K562 (cell line): Measurements from ENCODE around the gene GRIK1. TPM values are rescaled to one million over a fixed set of nuclear protein-coding genes. Genes with fewer than 3 reads are reported as not detected.

Experiments used
- ARID1B ChIP-seq: fragments of 450-650 bp; IDR thresholded peaks from 2 replicates; pipeline ENCODE4 v1.6.1; 2016; ENCODE audit warnings: antibody characterized with exemption, mild to moderate bottlenecking, inconsistent platforms
- CBFB ChIP-seq: sonication (generic); formaldehyde crosslinking; IDR thresholded peaks from 2 replicates; pipeline ENCODE4 v1.4.0; 2020; ENCODE audit warnings: mild to moderate bottlenecking, missing genetic modification reagents
- DDX20 ChIP-seq: fragments of 450-650 bp; IDR thresholded peaks from 2 replicates; pipeline ENCODE4 v1.6.1; 2016; ENCODE audit warnings: missing genetic modification characterization, low read depth, mild to moderate bottlenecking, missing compliant biosample characterization, moderate library complexity
- ELF2 ChIP-seq: fragments of 250-450 bp; sonication (Bioruptor Pico); IDR thresholded peaks from 2 replicates; pipeline ENCODE4 v1.5.0; 2021; ENCODE audit warnings: mild to moderate bottlenecking
- FOS ChIP-seq: IDR thresholded peaks from 3 replicates; pipeline ENCODE4 v1.6.1; 2011; ENCODE audit not compliant: insufficient read length; ENCODE audit errors: extremely low read depth
- FOXP1 ChIP-seq: sonication (generic); formaldehyde crosslinking; IDR thresholded peaks from 2 replicates; pipeline ENCODE4 v1.8.0; 2022; ENCODE audit warnings: mild to moderate bottlenecking, missing genetic modification reagents
- GTF3C2 ChIP-seq: IDR thresholded peaks from 3 replicates; pipeline ENCODE4 v1.6.1; 2011; ENCODE audit warnings: borderline replicate concordance, mild to moderate bottlenecking, moderate library complexity; ENCODE audit not compliant: insufficient read length; ENCODE audit errors: extremely low read depth
- HSF4 ChIP-seq: fragments of 250-450 bp; sonication (Bioruptor Pico); IDR thresholded peaks from 2 replicates; pipeline ENCODE4 v2.1.2; 2022; ENCODE audit warnings: mild to moderate bottlenecking, moderate library complexity, borderline replicate concordance
- IRF1 ChIP-seq: sonication (generic); formaldehyde crosslinking; IDR thresholded peaks from 2 replicates; pipeline ENCODE4 v1.8.0; 2022; ENCODE audit warnings: missing genetic modification reagents, mild to moderate bottlenecking, borderline replicate concordance
- SIX5 ChIP-seq, 2 experiments: IDR thresholded peaks; 2 replicates each; pipeline ENCODE4 v1.6.1; 2011; ENCODE audit warnings: low read length in 2 of 2, borderline replicate concordance in 1 of 2, low read depth in 1 of 2, mild to moderate bottlenecking in 1 of 2, moderate library complexity in 1 of 2; ENCODE audit not compliant: insufficient read depth in 1 of 2
- SRSF1 ChIP-seq: fragments of 200-400 bp; formaldehyde crosslinking; IDR thresholded peaks from 2 replicates; pipeline ENCODE4 v1.6.1; 2017; ENCODE audit warnings: mild to moderate bottlenecking, low read depth, low read length, moderate library complexity
- SUPT5H ChIP-seq: fragments of 450-650 bp; IDR thresholded peaks from 2 replicates; pipeline ENCODE4 v1.6.1; 2016
- ZBTB17 ChIP-seq: fragments of 450-650 bp; formaldehyde crosslinking; IDR thresholded peaks from 2 replicates; pipeline ENCODE4 v1.4.0; 2020; ENCODE audit warnings: mild to moderate bottlenecking
- ZFP1 ChIP-seq: fragments of 450-650 bp; formaldehyde crosslinking; IDR thresholded peaks from 2 replicates; pipeline ENCODE4 v1.4.0; 2020; ENCODE audit warnings: mild to moderate bottlenecking, mixed read lengths
- ZKSCAN1 ChIP-seq: fragments of 150-350 bp; IDR thresholded peaks from 2 replicates; pipeline ENCODE4 v1.6.1; 2016; ENCODE audit warnings: low read depth, low read length
- ZNF23 ChIP-seq: fragments of 250-450 bp; sonication (Bioruptor Pico); IDR thresholded peaks from 2 replicates; pipeline ENCODE4 v1.4.0; 2020; ENCODE audit warnings: mild to moderate bottlenecking
- ZNF445 ChIP-seq: fragments of 250-450 bp; sonication (Bioruptor Pico); IDR thresholded peaks from 2 replicates; pipeline ENCODE4 v1.4.0; 2020; ENCODE audit warnings: low read depth, mild to moderate bottlenecking, moderate library complexity
- polyA plus RNA-seq, 8 experiments: library from polyadenylated mRNA; depleted of rRNA in 4 of 8; stranded (reverse) in 5 of 8; unstranded in 3 of 8; fragments of >200 nt; fragmentation: Nextera tagmentation in 2 of 8; fragmentation: Illumina TruSeq in 1 of 8; extraction: Ambion mirVana in 2 of 8; extraction: Trizol in 1 of 8; gene quantifications; 2 replicates each; pipeline versions ENCODE4 v1.2.1 to v1.2.3, GENCODE V29; 2011 to 2014; ENCODE audit warnings: inconsistent platforms in 1 of 8, missing spikeins in 1 of 8
- total RNA-seq, 7 experiments: library from RNA; depleted of rRNA in 6 of 7; stranded (reverse); fragments of >200 nt in 6 of 7; fragmentation: Illumina TruSeq in 2 of 7; extraction: Trizol in 2 of 7; gene quantifications; 2 replicates each; pipeline versions ENCODE4 v1.2.1 to v1.2.3, GENCODE V29; 2011 to 2021; ENCODE audit warnings: low replicate concordance in 1 of 7
- TF ChIP-seq, protein P1 (sequence below): fragments of 450-650 bp; IDR thresholded peaks from 2 replicates; pipeline ENCODE4 v1.6.1; 2016; ENCODE audit warnings: antibody characterized with exemption
- TF ChIP-seq, protein P2 (sequence below): sonication (generic); IDR thresholded peaks from 2 replicates; pipeline ENCODE4 v1.6.1; 2016

Gene GRIK1
- total and polyA plus RNA-seq, 9 of the 15 experiments (the other 6 are each of a cell fraction or from before 2014, with no cell fraction given) = 0.17 to 2.8 (median 0.53) TPM

DNA sequence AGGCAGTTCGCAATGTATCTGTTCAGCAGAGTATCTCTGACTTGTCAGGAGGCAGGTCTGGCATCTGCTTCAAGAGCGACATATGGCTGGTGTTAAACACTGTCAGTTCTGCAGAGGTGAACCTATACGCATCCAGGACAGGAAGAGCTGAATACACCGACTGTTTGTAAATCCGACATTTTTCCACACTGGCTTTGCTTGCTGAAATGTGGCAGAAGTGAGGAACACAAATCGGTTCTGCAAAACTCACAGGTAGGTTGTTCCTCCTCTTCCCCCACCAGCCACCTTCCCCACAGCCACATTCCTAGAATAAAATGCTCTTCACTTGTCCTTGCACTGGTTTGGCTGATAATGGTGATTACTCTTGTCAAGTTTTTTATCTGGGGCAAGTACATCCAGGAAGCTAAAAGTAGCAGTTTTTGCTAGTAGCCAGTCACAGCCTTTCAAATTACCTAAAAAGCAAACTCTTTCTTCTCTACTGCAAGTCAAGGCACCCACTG is 289.2 kb downstream of the GRIK1 start (continued):
- TF ChIP-seq GTF3C2 (no peak), ZKSCAN1 (no peak), IRF1 (CRISPR knock-in tag) (no peak), ELF2 (CRISPR knock-in tag) (0 out of 2 replicates have a peak, but pooled peaks have one; percentile 52), SRSF1 (no peak), ARID1B (peak; percentile 52; the same call in 1 of the 2 replicates), ZNF23 (CRISPR knock-in tag) (no peak), FOXP1 (CRISPR knock-in tag) (no peak), SUPT5H (0 out of 2 replicates have a peak, but pooled peaks have one; percentile 5), ZNF445 (CRISPR knock-in tag) (no peak), DDX20 (tag) (no peak), ZBTB17 (CRISPR knock-in tag) (no peak; the same call in 1 of the 2 replicates), CBFB (no peak), HSF4 (CRISPR knock-in tag) (peak; percentile 78; the same call in 1 of the 2 replicates), SIX5 (IDR thresholded peaks at IDR 0.05; ENCODE audit: borderline replicate concordance in 1 of 2, insufficient read depth in 1 of 2, low read depth in 1 of 2, low read length in 2 of 2) (no peak), FOS (no peak), ZFP1 (no peak)
- TF ChIP-seq, protein P1, sequence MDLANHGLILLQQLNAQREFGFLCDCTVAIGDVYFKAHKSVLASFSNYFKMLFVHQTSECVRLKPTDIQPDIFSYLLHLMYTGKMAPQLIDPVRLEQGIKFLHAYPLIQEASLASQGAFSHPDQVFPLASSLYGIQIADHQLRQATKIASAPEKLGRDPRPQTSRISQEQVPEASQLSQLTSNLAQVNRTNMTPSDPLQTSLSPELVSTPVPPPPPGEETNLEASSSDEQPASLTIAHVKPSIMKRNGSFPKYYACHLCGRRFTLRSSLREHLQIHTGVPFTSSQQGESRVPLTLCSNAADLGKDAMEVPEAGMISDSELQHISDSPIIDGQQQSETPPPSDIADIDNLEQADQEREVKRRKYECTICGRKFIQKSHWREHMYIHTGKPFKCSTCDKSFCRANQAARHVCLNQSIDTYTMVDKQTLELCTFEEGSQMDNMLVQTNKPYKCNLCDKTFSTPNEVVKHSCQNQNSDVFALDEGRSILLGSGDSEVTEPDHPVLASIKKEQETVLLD = peak; percentile 20; the same call in 1 of the 2 replicates
- TF ChIP-seq, protein P2, sequence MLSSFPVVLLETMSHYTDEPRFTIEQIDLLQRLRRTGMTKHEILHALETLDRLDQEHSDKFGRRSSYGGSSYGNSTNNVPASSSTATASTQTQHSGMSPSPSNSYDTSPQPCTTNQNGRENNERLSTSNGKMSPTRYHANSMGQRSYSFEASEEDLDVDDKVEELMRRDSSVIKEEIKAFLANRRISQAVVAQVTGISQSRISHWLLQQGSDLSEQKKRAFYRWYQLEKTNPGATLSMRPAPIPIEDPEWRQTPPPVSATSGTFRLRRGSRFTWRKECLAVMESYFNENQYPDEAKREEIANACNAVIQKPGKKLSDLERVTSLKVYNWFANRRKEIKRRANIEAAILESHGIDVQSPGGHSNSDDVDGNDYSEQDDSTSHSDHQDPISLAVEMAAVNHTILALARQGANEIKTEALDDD = 0 out of 2 replicates have a peak, but pooled peaks have one; percentile 23
